ENCODE data around the gene GVQW3.

GVQW3 gene

GRCh38 chr11:76419896-76420295 lies 38.8 kb downstream of the GVQW3 start:
- Histone ChIP-seq H3K4me1 (ENCODE audit: insufficient read depth, insufficient read length) (no peaks in the 10 kb centered on the region), H3K9ac (ENCODE audit: insufficient read length, low read depth) (no peak overlapping the region), H3K9me3 (ENCODE audit: insufficient read depth, low read length) (no peaks in the 10 kb centered on the region), H3K36me3 (ENCODE audit: insufficient read depth, insufficient read length, low read length) (no peaks in the 10 kb centered on the region), H3K27me3 (ENCODE audit: insufficient read depth, insufficient read length) (no peaks in the 10 kb centered on the region), H3K4me3 (ENCODE audit: insufficient read length, low read depth) (no peak overlapping the region)
- peak; percentile 8 for DNase-seq (ENCODE audit: low read depth, low spot score)
- TF ChIP-seq YY1 (IDR thresholded peaks at IDR 0.05; ENCODE audit: insufficient read depth, insufficient read length) (no peak), SUZ12 (IDR thresholded peaks at IDR 0.05; ENCODE audit: extremely low read depth, insufficient read depth, insufficient read length) (no peak), ZNF274 (IDR thresholded peaks at IDR 0.05; ENCODE audit: low read depth, low read length) (no peak)

- DNase-seq (ENCODE audit: low read depth, low spot score): no peak
- Histone ChIP-seq H3K4me1 (ENCODE audit: insufficient read depth, insufficient read length) (no peaks in the 10 kb centered on the region), H3K9me3 (ENCODE audit: insufficient read depth, low read length) (no peaks in the 10 kb centered on the region), H3K9ac (ENCODE audit: insufficient read length, low read depth) (no peak overlapping the region), H3K36me3 (ENCODE audit: insufficient read depth, insufficient read length, low read length) (no peaks in the 10 kb centered on the region), H3K4me3 (ENCODE audit: insufficient read length, low read depth) (no peak overlapping the region), H3K27me3 (ENCODE audit: insufficient read depth, insufficient read length) (no peaks in the 10 kb centered on the region)
- TF ChIP-seq YY1 (IDR thresholded peaks at IDR 0.05; ENCODE audit: insufficient read depth, insufficient read length) (no peak), ZNF274 (IDR thresholded peaks at IDR 0.05; ENCODE audit: low read depth, low read length) (no peak), SUZ12 (IDR thresholded peaks at IDR 0.05; ENCODE audit: extremely low read depth, insufficient read depth, insufficient read length) (no peak)
Observed at GRCh38 chr11:76424379-76424778, 43.3 kb downstream of the GVQW3 start.

- Histone ChIP-seq H3K4me3 (ENCODE audit: insufficient read length, low read depth) (no peak overlapping the region), H3K9ac (ENCODE audit: insufficient read length, low read depth) (no peak overlapping the region), H3K36me3 (ENCODE audit: insufficient read depth, insufficient read length, low read length) (no peaks in the 10 kb centered on the region), H3K4me1 (ENCODE audit: insufficient read depth, insufficient read length) (no peaks in the 10 kb centered on the region), H3K27me3 (ENCODE audit: insufficient read depth, insufficient read length) (no peaks in the 10 kb centered on the region), H3K9me3 (ENCODE audit: insufficient read depth, low read length) (no peaks in the 10 kb centered on the region)
- no peak for DNase-seq (ENCODE audit: low read depth, low spot score)
- TF ChIP-seq ZNF274 (IDR thresholded peaks at IDR 0.05; ENCODE audit: low read depth, low read length): no peak
- no peak for TF ChIP-seq SUZ12 (IDR thresholded peaks at IDR 0.05; ENCODE audit: extremely low read depth, insufficient read depth, insufficient read length)
- TF ChIP-seq YY1 (IDR thresholded peaks at IDR 0.05; ENCODE audit: insufficient read depth, insufficient read length): no peak
Observed at GRCh38 chr11:76424891-76425290, 43.8 kb downstream of the GVQW3 start.

GRCh38 chr11:76426660-76427059 lies 45.5 kb downstream of the GVQW3 start:
- no peak overlapping the region for H3K4me3 ChIP-seq (ENCODE audit: insufficient read length, low read depth)
- no peaks in the 10 kb centered on the region for H3K36me3 ChIP-seq (ENCODE audit: insufficient read depth, insufficient read length, low read length)
- no peaks in the 10 kb centered on the region for H3K27me3 ChIP-seq (ENCODE audit: insufficient read depth, insufficient read length)
- H3K9ac ChIP-seq (ENCODE audit: insufficient read length, low read depth): no peak overlapping the region
- H3K4me1 ChIP-seq (ENCODE audit: insufficient read depth, insufficient read length): no peaks in the 10 kb centered on the region
- DNase-seq (ENCODE audit: low read depth, low spot score): no peak
- TF ChIP-seq SUZ12 (IDR thresholded peaks at IDR 0.05; ENCODE audit: extremely low read depth, insufficient read depth, insufficient read length) (no peak), YY1 (IDR thresholded peaks at IDR 0.05; ENCODE audit: insufficient read depth, insufficient read length) (no peak), ZNF274 (IDR thresholded peaks at IDR 0.05; ENCODE audit: low read depth, low read length) (no peak)
- no peaks in the 10 kb centered on the region for H3K9me3 ChIP-seq (ENCODE audit: insufficient read depth, low read length)

GRCh38 chr11:76436020-76436419 lies 54.9 kb downstream of the GVQW3 start:
- Histone ChIP-seq H3K9me3 (ENCODE audit: insufficient read depth, low read length) (no peaks in the 10 kb centered on the region), H3K27me3 (ENCODE audit: insufficient read depth, insufficient read length) (no peaks in the 10 kb centered on the region), H3K9ac (ENCODE audit: insufficient read length, low read depth) (no peak overlapping the region), H3K4me1 (ENCODE audit: insufficient read depth, insufficient read length) (no peaks in the 10 kb centered on the region), H3K4me3 (ENCODE audit: insufficient read length, low read depth) (no peak overlapping the region), H3K36me3 (ENCODE audit: insufficient read depth, insufficient read length, low read length) (peaks cover 3% of the 10 kb centered on the region)
- no peak for DNase-seq (ENCODE audit: low read depth, low spot score)
- TF ChIP-seq ZNF274 (IDR thresholded peaks at IDR 0.05; ENCODE audit: low read depth, low read length) (no peak), SUZ12 (IDR thresholded peaks at IDR 0.05; ENCODE audit: extremely low read depth, insufficient read depth, insufficient read length) (no peak), YY1 (IDR thresholded peaks at IDR 0.05; ENCODE audit: insufficient read depth, insufficient read length) (no peak)

GRCh38 chr11:76443268-76443980 lies 62.3 kb downstream of the GVQW3 start:
- Histone ChIP-seq H3K9ac (ENCODE audit: insufficient read length, low read depth) (peak overlapping the region; percentile 97), H3K4me3 (ENCODE audit: insufficient read length, low read depth) (peak overlapping the region; percentile 92), H3K36me3 (ENCODE audit: insufficient read depth, insufficient read length, low read length) (peaks cover 35% of the 10 kb centered on the region), H3K4me1 (ENCODE audit: insufficient read depth, insufficient read length) (no peaks in the 10 kb centered on the region), H3K9me3 (ENCODE audit: insufficient read depth, low read length) (no peaks in the 10 kb centered on the region), H3K27me3 (ENCODE audit: insufficient read depth, insufficient read length) (no peaks in the 10 kb centered on the region)
- TF ChIP-seq ZNF274 (IDR thresholded peaks at IDR 0.05; ENCODE audit: low read depth, low read length): no peak
- no peak for TF ChIP-seq SUZ12 (IDR thresholded peaks at IDR 0.05; ENCODE audit: extremely low read depth, insufficient read depth, insufficient read length)
- no peak for TF ChIP-seq YY1 (IDR thresholded peaks at IDR 0.05; ENCODE audit: insufficient read depth, insufficient read length)
- no peak for DNase-seq (ENCODE audit: low read depth, low spot score)

GRCh38 chr11:76444065-76444383 lies 62.9 kb downstream of the GVQW3 start:
- DNase-seq (ENCODE audit: low read depth, low spot score): no peak
- TF ChIP-seq YY1 (IDR thresholded peaks at IDR 0.05; ENCODE audit: insufficient read depth, insufficient read length) (no peak), SUZ12 (IDR thresholded peaks at IDR 0.05; ENCODE audit: extremely low read depth, insufficient read depth, insufficient read length) (no peak), ZNF274 (IDR thresholded peaks at IDR 0.05; ENCODE audit: low read depth, low read length) (no peak)
- no peaks in the 10 kb centered on the region for H3K9me3 ChIP-seq (ENCODE audit: insufficient read depth, low read length)
- H3K4me3 ChIP-seq (ENCODE audit: insufficient read length, low read depth): peak overlapping the region; percentile 92
- H3K27me3 ChIP-seq (ENCODE audit: insufficient read depth, insufficient read length): no peaks in the 10 kb centered on the region
- H3K4me1 ChIP-seq (ENCODE audit: insufficient read depth, insufficient read length): no peaks in the 10 kb centered on the region
- peak overlapping the region; percentile 97 for H3K9ac ChIP-seq (ENCODE audit: insufficient read length, low read depth)
- peaks cover 40% of the 10 kb centered on the region for H3K36me3 ChIP-seq (ENCODE audit: insufficient read depth, insufficient read length, low read length)
